ENCODE measurements around the gene TMIE. TPM values are rescaled to one million over a fixed set of nuclear protein-coding genes. Genes with fewer than 3 reads are reported as not detected.

The TMIE gene
- total RNA-seq, 4 donors from 2014 or later: 0.21 TPM; not detected in 3

DNA sequence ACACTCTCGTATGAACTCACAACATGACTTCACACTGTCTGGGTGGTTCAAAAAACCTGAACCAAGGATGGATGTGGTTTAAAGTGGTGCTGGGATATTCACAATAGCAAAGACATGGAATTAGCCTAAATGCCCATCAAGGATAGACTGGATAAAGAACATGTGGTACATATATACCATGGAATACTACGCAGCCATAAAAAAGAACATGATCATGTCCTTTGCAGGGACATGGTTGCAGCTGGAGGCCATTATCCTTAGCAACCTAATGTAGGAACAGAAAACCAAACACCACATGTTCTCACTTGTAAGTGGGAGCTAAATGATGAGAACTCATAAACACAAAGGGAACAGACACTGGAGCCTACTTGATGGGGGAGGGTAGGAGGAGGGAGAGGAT is 19.8 kb downstream of the TMIE start:
- peaks cover 0 to 15% of the 10 kb centered on the region in 2 donors for H3K27me3 ChIP-seq
- no peak overlapping the region for H3K27ac ChIP-seq
- TF ChIP-seq, protein P1, sequence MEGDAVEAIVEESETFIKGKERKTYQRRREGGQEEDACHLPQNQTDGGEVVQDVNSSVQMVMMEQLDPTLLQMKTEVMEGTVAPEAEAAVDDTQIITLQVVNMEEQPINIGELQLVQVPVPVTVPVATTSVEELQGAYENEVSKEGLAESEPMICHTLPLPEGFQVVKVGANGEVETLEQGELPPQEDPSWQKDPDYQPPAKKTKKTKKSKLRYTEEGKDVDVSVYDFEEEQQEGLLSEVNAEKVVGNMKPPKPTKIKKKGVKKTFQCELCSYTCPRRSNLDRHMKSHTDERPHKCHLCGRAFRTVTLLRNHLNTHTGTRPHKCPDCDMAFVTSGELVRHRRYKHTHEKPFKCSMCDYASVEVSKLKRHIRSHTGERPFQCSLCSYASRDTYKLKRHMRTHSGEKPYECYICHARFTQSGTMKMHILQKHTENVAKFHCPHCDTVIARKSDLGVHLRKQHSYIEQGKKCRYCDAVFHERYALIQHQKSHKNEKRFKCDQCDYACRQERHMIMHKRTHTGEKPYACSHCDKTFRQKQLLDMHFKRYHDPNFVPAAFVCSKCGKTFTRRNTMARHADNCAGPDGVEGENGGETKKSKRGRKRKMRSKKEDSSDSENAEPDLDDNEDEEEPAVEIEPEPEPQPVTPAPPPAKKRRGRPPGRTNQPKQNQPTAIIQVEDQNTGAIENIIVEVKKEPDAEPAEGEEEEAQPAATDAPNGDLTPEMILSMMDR (IDR thresholded peaks at IDR 0.05): no peak
- TF ChIP-seq EP300 (IDR thresholded peaks at IDR 0.05): no peak
- TF ChIP-seq POLR2A (IDR thresholded peaks at IDR 0.05): no peak
- WGBS, 2 donors: 72 to 88% methylated on average over 2 of the region's 2 CpGs
- H3K9me3 ChIP-seq: no peaks in the 10 kb centered on the region
- DNase-seq (ENCODE audit: low spot score in 2 of 2): no peak
- H3K36me3 ChIP-seq: no peaks in the 10 kb centered on the region
- H3K4me1 ChIP-seq: no peaks in the 10 kb centered on the region
- H3K4me3 ChIP-seq: no peak overlapping the region

DNA sequence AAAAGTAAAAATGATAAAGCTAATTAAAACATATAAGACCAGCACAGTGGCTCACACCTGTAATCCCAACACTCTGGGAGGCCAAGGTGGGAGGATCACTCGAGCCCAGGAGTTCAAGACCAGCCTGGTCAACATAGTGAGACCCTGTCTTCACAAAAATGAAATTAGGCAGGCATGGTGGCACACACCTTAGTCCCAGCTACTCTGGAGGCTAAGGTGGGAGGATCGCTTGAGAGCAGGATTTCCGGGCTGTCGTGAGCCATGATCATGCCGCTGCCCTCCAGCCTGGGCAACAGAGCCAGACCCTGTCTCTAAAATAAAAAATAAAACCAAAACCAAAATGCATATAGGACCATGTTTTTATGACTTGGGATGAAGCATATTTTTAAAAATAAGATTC is 21.3 kb downstream of the TMIE start:
- no peak for DNase-seq (ENCODE audit: low spot score in 2 of 2)
- WGBS, 2 donors: 85 to 88% methylated on average over 5 of the region's 5 CpGs
- H3K27ac ChIP-seq: no peak overlapping the region

DNA sequence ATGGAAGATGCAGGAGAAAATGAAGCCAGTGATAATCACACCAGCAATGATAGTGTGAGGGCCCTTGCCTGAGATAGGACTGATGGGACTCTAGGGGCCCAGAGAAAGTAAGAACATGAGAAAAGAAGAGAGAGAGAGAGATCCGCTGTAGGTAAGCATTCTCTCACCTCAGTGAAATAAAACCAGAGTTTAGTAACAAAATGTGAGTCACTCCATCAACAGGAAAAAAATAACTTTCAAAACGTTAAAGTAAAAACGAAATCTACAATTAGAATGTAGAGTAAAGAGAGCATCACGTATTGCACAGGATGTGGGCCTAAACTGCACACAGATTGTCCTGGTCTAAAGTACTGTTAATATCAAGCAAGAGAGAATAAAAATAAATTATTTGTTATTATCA is 23.2 kb downstream of the TMIE start:
- H3K27me3 ChIP-seq: peaks cover 0 to 3% of the 10 kb centered on the region in 2 donors
- WGBS, 2 donors: 76 to 83% methylated on average over 4 of the region's 4 CpGs
- no peak overlapping the region for H3K4me3 ChIP-seq
- H3K9me3 ChIP-seq: no peaks in the 10 kb centered on the region
- no peaks in the 10 kb centered on the region for H3K4me1 ChIP-seq
- no peak for TF ChIP-seq EP300 (IDR thresholded peaks at IDR 0.05)
- no peak for TF ChIP-seq POLR2A (IDR thresholded peaks at IDR 0.05)
- TF ChIP-seq, protein P1 (IDR thresholded peaks at IDR 0.05): no peak
- no peak for DNase-seq (ENCODE audit: low spot score in 2 of 2)
- H3K27ac ChIP-seq: no peak overlapping the region
- H3K36me3 ChIP-seq: no peaks in the 10 kb centered on the region

More for the DNA sequence above, 21.3 kb downstream of the TMIE start:
- Histone ChIP-seq H3K9me3 (no peaks in the 10 kb centered on the region), H3K4me3 (no peak overlapping the region), H3K4me1 (no peaks in the 10 kb centered on the region), H3K36me3 (no peaks in the 10 kb centered on the region), H3K27me3 (peaks cover 0 to 9% of the 10 kb centered on the region in 2 donors)
- TF ChIP-seq POLR2A (IDR thresholded peaks at IDR 0.05): no peak
- TF ChIP-seq, protein P1 (IDR thresholded peaks at IDR 0.05): no peak
- no peak for TF ChIP-seq EP300 (IDR thresholded peaks at IDR 0.05)

DNA sequence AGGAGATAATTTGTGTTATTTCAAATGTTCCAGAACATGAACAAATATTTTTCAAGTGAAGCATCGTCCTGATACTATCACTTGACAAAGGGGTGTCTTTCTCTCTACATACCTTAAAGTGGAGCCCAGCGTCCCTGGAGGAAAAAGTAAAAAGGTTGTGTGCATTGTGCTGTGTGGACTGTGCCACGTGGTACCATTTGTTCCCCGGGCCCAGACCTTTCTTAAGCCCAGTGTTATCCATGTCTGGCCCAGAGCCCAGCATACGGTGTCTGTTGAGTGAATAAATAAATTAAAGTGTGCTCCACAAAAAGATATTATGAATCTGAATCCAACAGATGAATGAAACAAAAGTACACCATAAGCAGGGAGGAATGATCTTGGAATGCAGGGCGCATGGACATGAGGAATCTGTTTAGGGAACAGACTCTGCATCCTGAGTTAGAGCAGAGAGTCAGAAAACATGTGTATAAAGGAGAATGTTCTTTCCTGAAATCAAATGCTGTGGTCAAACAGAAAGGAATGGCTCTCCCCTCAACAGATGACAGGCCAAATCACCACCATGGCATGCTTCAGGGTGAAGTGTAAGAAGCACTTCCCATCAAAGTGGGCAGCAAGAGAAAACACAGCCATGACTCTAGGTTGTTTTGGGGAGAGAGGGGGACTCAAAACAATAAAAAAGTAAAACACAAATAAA is 24.6 kb downstream of the TMIE start:
- no peaks in the 10 kb centered on the region for H3K4me1 ChIP-seq
- TF ChIP-seq POLR2A (IDR thresholded peaks at IDR 0.05): no peak
- no peak for TF ChIP-seq EP300 (IDR thresholded peaks at IDR 0.05)
- TF ChIP-seq, protein P1 (IDR thresholded peaks at IDR 0.05): no peak
- H3K9me3 ChIP-seq: no peaks in the 10 kb centered on the region
- 41 to 47% methylated on average over 6 of the region's 6 CpGs for WGBS, 2 donors
- no peaks in the 10 kb centered on the region for H3K36me3 ChIP-seq
- DNase-seq (ENCODE audit: low spot score in 2 of 2): no peak
- H3K4me3 ChIP-seq: no peak overlapping the region
- peaks cover 0 to 3% of the 10 kb centered on the region in 2 donors for H3K27me3 ChIP-seq
- H3K27ac ChIP-seq: no peak overlapping the region

DNA sequence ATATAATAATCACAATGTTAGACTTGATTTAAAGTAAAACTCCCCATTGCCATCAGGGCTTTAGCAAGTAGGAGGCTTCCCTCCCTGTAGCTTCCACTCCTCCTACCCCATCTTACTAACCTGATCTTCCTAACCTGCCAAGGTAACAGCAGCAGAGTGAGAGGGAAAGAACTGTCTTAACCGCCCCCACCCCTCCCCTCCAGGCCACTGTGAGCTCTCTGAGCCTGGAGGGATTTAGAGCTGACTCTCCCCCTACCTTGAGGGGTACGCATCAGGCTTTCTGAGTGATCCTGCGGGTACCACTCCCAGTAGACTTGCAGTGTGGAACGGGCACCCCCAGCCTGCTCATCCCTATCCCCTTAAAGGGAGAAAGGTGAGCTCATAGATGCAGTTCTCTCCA is 27.8 kb downstream of the TMIE start:
- no peak for DNase-seq (ENCODE audit: low spot score in 2 of 2)

More for the DNA sequence above, 27.8 kb downstream of the TMIE start:
- no peaks in the 10 kb centered on the region for H3K9me3 ChIP-seq
- H3K4me1 ChIP-seq: no peaks in the 10 kb centered on the region
- H3K27me3 ChIP-seq: peaks cover 0 to 3% of the 10 kb centered on the region in 2 donors
- 77 to 84% methylated on average over 4 of the region's 4 CpGs for WGBS, 2 donors
- H3K27ac ChIP-seq: no peak overlapping the region
- H3K36me3 ChIP-seq: no peaks in the 10 kb centered on the region
- TF ChIP-seq, protein P1 (IDR thresholded peaks at IDR 0.05): no peak
- TF ChIP-seq EP300 (IDR thresholded peaks at IDR 0.05) (no peak), POLR2A (IDR thresholded peaks at IDR 0.05) (no peak)
- no peak overlapping the region for H3K4me3 ChIP-seq

All from tibial nerve (tissue), 4 donors.